WTC11 (cell line): ENCODE data around the gene GTSE1. TPM values are rescaled to one million over a fixed set of nuclear protein-coding genes. Genes with fewer than 3 reads are reported as not detected.
"Not testable (repeated sequence)": the region's sequence is repeated elsewhere in the genome, so short reads cannot be mapped to it uniquely, and the experiment has no call there.

Experiments
- ATAC-seq: fragments of 200-7000 bp; cut with Tn5 transposase; 2 replicates; pipeline ENCODE4 v1.10.0; 2021; ENCODE audit warnings: mild to moderate bottlenecking, moderate library complexity
- CTCF ChIA-PET: fragments of 300-600 bp; sonication (Branson Sonifier 250); formaldehyde crosslinking; loops from one replicate; lab custom pipeline; 2021; ENCODE audit warnings: antibody characterized with exemption; lab: Charles Lee
- POLR2A ChIA-PET: fragments of 350-600 bp; sonication (Branson Sonifier 250); formaldehyde crosslinking; loops from one replicate; lab custom pipeline; 2021; ENCODE audit warnings: antibody characterized with exemption; lab: Charles Lee
- DNase-seq: peaks from one replicate; pipeline ENCODE4 v3.0.0; 2021; ENCODE audit warnings: low spot score
- H3K27ac Mint-ChIP-seq: 2 replicates; pipeline ENCODE4 v1.8.0; 2021; ENCODE audit warnings: mixed read lengths
- H3K27me3 Mint-ChIP-seq: 2 replicates; pipeline ENCODE4 v1.8.0; 2021; ENCODE audit warnings: low read depth, mild to moderate bottlenecking, moderate library complexity, mixed read lengths
- H3K36me3 Mint-ChIP-seq: 2 replicates; pipeline ENCODE4 v1.8.0; 2021; ENCODE audit warnings: mixed read lengths
- H3K4me1 Mint-ChIP-seq: 2 replicates; pipeline ENCODE4 v1.8.0; 2022; ENCODE audit warnings: mixed read lengths
- H3K4me3 Mint-ChIP-seq: 2 replicates; pipeline ENCODE4 v1.8.0; 2021; ENCODE audit warnings: mild to moderate bottlenecking, moderate library complexity, mixed read lengths
- H3K9me3 Mint-ChIP-seq: 2 replicates; pipeline ENCODE4 v1.8.0; 2021; ENCODE audit warnings: mixed read lengths
- EMX1 ChIP-seq: fragments of 250-450 bp; sonication (Bioruptor Pico); IDR thresholded peaks from 2 replicates; pipeline ENCODE4 v1.8.0; 2021; ENCODE audit warnings: mild to moderate bottlenecking
- GABPB1 ChIP-seq: sonication (generic); formaldehyde crosslinking; IDR thresholded peaks from 2 replicates; pipeline ENCODE4 v1.8.1; 2023; ENCODE audit warnings: mild to moderate bottlenecking, missing genetic modification reagents
- NR3C1 ChIP-seq: sonication (generic); formaldehyde crosslinking; conservative IDR thresholded peaks from 2 replicates; pipeline ENCODE4 v1.8.1; 2023; ENCODE audit warnings: low read depth, mild to moderate bottlenecking, missing genetic modification reagents
- SMAD4 ChIP-seq: sonication (generic); formaldehyde crosslinking; IDR thresholded peaks from 2 replicates; pipeline ENCODE4 v1.8.0; 2022; ENCODE audit warnings: mild to moderate bottlenecking, missing genetic modification reagents
- total RNA-seq: library from RNA; stranded (reverse); gene quantifications from 3 replicates; pipeline ENCODE4 v1.2.3, GENCODE V29; 2021
- TF ChIP-seq, protein P1 (sequence below): sonication (generic); formaldehyde crosslinking; IDR thresholded peaks from 2 replicates; pipeline ENCODE4 v1.8.1; 2022; ENCODE audit warnings: missing genetic modification reagents, borderline replicate concordance
- TF ChIP-seq, protein P2 (sequence below): sonication (generic); formaldehyde crosslinking; IDR thresholded peaks from 2 replicates; pipeline ENCODE4 v1.8.1; 2023; ENCODE audit warnings: mild to moderate bottlenecking, missing genetic modification reagents, borderline replicate concordance
- TF ChIP-seq, protein P3 (sequence below): sonication (generic); formaldehyde crosslinking; IDR thresholded peaks from 2 replicates; pipeline ENCODE4 v1.8.0; 2022; ENCODE audit warnings: mild to moderate bottlenecking, missing genetic modification reagents

The GTSE1 gene
- total RNA-seq, 1 experiment from 2014 or later, result 56.1 TPM

DNA sequence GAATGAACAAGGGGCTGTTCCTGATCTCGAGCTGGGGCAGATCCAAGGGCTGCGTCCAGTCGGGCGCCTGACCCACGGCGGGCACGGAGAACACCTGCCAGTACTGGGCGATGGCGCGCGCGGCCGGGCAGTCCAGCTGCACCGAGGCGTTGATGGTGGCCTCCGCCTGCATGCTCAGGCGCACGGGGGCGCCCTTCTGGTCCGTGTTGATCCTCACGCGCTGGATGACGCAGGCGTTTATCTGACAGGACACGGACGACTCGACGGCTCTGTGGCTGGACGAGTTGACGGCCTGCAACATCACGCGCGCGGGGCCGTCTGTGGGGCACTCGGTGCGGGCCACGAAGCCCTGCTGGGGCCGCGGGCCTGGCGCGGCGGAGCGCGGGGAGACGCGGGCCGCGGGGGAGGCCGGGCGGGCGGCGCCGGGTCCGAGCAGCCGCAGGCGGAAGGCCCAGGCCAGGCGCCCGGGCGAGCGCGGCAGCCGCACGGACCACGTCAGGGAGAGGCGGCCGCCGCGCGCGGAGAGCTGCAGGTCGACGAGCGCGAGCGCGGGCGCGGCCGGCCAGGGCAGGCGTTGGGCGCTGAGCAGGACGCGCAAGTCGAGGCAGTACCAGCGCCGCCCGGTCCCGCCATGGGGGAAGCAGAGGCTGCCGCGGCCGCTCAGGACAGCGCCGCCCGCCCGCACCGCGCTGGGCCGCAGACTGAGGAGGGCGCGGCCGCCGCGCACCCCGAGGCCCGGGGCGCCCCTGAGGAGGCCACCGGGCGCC, 34.0 kb upstream of the GTSE1 start (continued):
- TF ChIP-seq, protein P1, sequence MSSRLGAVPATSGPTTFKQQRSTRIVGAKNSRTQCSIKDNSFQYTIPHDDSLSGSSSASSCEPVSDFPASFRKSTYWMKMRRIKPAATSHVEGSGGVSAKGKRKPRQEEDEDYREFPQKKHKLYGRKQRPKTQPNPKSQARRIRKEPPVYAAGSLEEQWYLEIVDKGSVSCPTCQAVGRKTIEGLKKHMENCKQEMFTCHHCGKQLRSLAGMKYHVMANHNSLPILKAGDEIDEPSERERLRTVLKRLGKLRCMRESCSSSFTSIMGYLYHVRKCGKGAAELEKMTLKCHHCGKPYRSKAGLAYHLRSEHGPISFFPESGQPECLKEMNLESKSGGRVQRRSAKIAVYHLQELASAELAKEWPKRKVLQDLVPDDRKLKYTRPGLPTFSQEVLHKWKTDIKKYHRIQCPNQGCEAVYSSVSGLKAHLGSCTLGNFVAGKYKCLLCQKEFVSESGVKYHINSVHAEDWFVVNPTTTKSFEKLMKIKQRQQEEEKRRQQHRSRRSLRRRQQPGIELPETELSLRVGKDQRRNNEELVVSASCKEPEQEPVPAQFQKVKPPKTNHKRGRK, result no peak
- no peak for TF ChIP-seq GABPB1 (CRISPR knock-in tag)

DNA sequence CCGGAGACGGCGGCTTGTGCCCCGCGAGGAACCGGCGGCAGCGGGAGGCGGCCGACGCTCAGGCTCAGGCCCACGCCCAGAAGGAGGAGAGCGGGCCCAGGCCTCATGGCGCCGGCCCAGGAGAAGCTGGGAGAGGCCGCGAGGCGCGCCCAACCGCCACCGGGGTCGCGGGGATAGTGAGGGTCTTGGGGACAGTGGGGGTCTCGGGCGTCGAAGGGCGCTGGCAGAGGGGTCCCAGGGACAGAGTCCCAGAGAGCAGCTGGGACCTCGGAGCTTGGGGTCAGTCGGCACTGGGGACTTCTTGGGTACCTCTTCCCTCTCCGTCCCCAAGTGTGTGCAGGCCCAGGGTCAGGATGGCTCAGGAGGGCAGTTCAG, 33.5 kb upstream of the GTSE1 start, which contains the start of gene PKDREJ:
Gene PKDREJ (minus strand): TSS at position 128 of the 375 bp plus-strand sequence. CDS start 21 bp downstream, at position 107.
- CTCF ChIA-PET, result interaction anchor here (0.5 to 2.8 kb wide), 6 partner anchors 14 to 300 kb away, joined by 3 to 25 read pairs (median 4); partner anchors contain the start of gene CDPF1
- H3K9me3 Mint-ChIP-seq, result peaks cover 32% of the 10 kb centered on the region

DNA sequence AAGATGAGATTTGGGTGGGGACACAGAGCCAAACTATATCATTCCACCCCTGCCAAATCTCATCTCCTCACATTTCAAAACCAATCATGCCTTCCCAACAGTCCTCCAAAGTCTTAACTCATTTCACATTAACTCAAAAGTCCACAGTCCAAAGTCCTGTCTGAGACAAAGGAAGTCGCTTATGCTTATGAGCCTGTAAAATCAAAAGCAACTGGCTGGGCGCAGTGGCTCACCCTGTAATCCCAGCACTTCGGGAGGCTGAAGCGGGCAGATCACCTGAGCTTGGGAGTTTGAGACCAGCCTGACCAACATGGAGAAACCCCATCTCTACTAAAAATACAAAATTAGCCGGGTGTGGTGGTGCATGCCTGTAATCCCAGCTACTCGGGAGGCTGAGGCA, 32.1 kb upstream of the GTSE1 start:
- H3K36me3 Mint-ChIP-seq, result peaks cover 32% of the 10 kb centered on the region
- POLR2A ChIA-PET, ATAC-seq, H3K4me1 Mint-ChIP-seq, CTCF ChIA-PET, H3K27ac Mint-ChIP-seq, H3K4me3 Mint-ChIP-seq, DNase-seq: not testable (repeated sequence)
- H3K27me3 Mint-ChIP-seq, result peaks cover 77% of the 10 kb centered on the region
- peaks cover 32% of the 10 kb centered on the region for H3K9me3 Mint-ChIP-seq

More for the DNA sequence above, 33.5 kb upstream of the GTSE1 start, which contains the start of gene PKDREJ:
- DNase-seq (no peak), ATAC-seq (no peak; the same call in 1 of the 2 replicates)
- Mint-ChIP-seq H3K27ac (no peak within 1 kb of the TSS), H3K36me3 (peaks cover 32% of the 10 kb centered on the region), H3K4me3 (peak within 1 kb of the TSS; percentile 60), H3K27me3 (peaks cover 90% of the 10 kb centered on the region), H3K4me1 (peaks cover 6% of the 10 kb centered on the region)
- POLR2A ChIA-PET, result interaction anchor here (0.6 to 1.3 kb wide), 2 partner anchors 14 to 1074 kb away, joined by 3 to 4 read pairs; partner anchors contain the start of gene CDPF1
- TF ChIP-seq SMAD4 (CRISPR knock-in tag), result 0 out of 2 replicates have a peak, but pooled peaks have one; percentile 29
- TF ChIP-seq, protein P2, sequence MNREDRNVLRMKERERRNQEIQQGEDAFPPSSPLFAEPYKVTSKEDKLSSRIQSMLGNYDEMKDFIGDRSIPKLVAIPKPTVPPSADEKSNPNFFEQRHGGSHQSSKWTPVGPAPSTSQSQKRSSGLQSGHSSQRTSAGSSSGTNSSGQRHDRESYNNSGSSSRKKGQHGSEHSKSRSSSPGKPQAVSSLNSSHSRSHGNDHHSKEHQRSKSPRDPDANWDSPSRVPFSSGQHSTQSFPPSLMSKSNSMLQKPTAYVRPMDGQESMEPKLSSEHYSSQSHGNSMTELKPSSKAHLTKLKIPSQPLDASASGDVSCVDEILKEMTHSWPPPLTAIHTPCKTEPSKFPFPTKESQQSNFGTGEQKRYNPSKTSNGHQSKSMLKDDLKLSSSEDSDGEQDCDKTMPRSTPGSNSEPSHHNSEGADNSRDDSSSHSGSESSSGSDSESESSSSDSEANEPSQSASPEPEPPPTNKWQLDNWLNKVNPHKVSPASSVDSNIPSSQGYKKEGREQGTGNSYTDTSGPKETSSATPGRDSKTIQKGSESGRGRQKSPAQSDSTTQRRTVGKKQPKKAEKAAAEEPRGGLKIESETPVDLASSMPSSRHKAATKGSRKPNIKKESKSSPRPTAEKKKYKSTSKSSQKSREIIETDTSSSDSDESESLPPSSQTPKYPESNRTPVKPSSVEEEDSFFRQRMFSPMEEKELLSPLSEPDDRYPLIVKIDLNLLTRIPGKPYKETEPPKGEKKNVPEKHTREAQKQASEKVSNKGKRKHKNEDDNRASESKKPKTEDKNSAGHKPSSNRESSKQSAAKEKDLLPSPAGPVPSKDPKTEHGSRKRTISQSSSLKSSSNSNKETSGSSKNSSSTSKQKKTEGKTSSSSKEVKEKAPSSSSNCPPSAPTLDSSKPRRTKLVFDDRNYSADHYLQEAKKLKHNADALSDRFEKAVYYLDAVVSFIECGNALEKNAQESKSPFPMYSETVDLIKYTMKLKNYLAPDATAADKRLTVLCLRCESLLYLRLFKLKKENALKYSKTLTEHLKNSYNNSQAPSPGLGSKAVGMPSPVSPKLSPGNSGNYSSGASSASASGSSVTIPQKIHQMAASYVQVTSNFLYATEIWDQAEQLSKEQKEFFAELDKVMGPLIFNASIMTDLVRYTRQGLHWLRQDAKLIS (CRISPR knock-in tag), result 0 out of 2 replicates have a peak, but pooled peaks have one; percentile 35
- TF ChIP-seq, protein P3, sequence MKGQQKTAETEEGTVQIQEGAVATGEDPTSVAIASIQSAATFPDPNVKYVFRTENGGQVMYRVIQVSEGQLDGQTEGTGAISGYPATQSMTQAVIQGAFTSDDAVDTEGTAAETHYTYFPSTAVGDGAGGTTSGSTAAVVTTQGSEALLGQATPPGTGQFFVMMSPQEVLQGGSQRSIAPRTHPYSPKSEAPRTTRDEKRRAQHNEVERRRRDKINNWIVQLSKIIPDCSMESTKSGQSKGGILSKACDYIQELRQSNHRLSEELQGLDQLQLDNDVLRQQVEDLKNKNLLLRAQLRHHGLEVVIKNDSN (CRISPR knock-in tag), result no peak
- no peak for TF ChIP-seq NR3C1 (CRISPR knock-in tag)
- no peak for TF ChIP-seq EMX1 (CRISPR knock-in tag)

DNA sequence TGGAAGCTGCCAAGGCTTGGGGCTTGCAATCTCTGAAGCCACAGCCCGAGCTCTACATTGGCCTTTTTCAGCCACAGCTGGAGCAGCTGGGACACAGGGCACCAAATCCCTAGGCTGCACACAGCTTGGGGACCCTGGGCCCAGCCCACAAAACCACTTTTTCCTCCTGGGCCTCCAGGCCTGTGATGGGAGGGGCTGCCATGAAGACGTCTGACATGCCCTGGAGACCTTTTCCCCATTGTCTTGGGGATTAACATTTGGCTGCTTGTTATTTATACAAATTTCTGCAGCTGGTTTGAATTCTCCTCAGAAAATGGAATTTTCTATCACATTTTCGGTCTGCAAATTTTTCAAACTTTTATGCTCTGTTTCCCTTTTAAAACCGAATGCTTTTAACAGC, 31.0 kb upstream of the GTSE1 start:
- H3K27ac Mint-ChIP-seq, DNase-seq, ATAC-seq, H3K4me3 Mint-ChIP-seq, CTCF ChIA-PET, H3K4me1 Mint-ChIP-seq, POLR2A ChIA-PET: not testable (repeated sequence)
- H3K36me3 Mint-ChIP-seq, result peaks cover 32% of the 10 kb centered on the region
- H3K9me3 Mint-ChIP-seq, result peaks cover 32% of the 10 kb centered on the region
- H3K27me3 Mint-ChIP-seq, result peaks cover 66% of the 10 kb centered on the region
